K562 (cell line): Measurements from ENCODE around the gene ABHD16B. TPM values are rescaled to one million over a fixed set of nuclear protein-coding genes. Genes with fewer than 3 reads are reported as not detected.

ENCODE experiments used
- CUX1 ChIP-seq: fragments of 200-800 bp; sonication (Bioruptor generic); IDR thresholded peaks from 2 replicates; pipeline ENCODE4 v1.6.1; 2016; ENCODE audit warnings: missing genetic modification characterization, missing compliant biosample characterization
- E2F1 ChIP-seq: sonication (generic); formaldehyde crosslinking; IDR thresholded peaks from 2 replicates; pipeline ENCODE4 v1.8.1; 2023; ENCODE audit warnings: mild to moderate bottlenecking, missing genetic modification reagents, moderate library complexity
- HBP1 ChIP-seq: fragments of 450-650 bp; formaldehyde crosslinking; IDR thresholded peaks from 2 replicates; pipeline ENCODE4 v1.4.0; 2022; ENCODE audit warnings: missing genetic modification characterization
- PTBP1 ChIP-seq: fragments of 200-400 bp; formaldehyde crosslinking; IDR thresholded peaks from 2 replicates; pipeline ENCODE4 v1.6.1; 2017; ENCODE audit warnings: low read depth, low read length
- U2AF2 ChIP-seq: fragments of 200-400 bp; formaldehyde crosslinking; optimal IDR thresholded peaks from 2 replicates; pipeline ENCODE3; 2017; ENCODE audit warnings: low read depth, mild to moderate bottlenecking, low read length
- ZKSCAN3 ChIP-seq: fragments of 250-450 bp; sonication (Bioruptor Pico); IDR thresholded peaks from 2 replicates; pipeline ENCODE4 v1.4.0; 2020
- ZNF699 ChIP-seq: fragments of 250-450 bp; sonication (Bioruptor Pico); IDR thresholded peaks from 2 replicates; pipeline ENCODE4 v1.8.0; 2021; ENCODE audit warnings: mild to moderate bottlenecking, moderate library complexity; ENCODE audit not compliant: insufficient replicate concordance
- polyA plus RNA-seq, 8 experiments: library from polyadenylated mRNA; depleted of rRNA in 4 of 8; stranded (reverse) in 5 of 8; unstranded in 3 of 8; fragments of >200 nt; fragmentation: Nextera tagmentation in 2 of 8; fragmentation: Illumina TruSeq in 1 of 8; extraction: Ambion mirVana in 2 of 8; extraction: Trizol in 1 of 8; gene quantifications; 2 replicates each; pipeline versions ENCODE4 v1.2.1 to v1.2.3, GENCODE V29; 2011 to 2014; ENCODE audit warnings: inconsistent platforms in 1 of 8, missing spikeins in 1 of 8
- total RNA-seq, 7 experiments: library from RNA; depleted of rRNA in 6 of 7; stranded (reverse); fragments of >200 nt in 6 of 7; fragmentation: Illumina TruSeq in 2 of 7; extraction: Trizol in 2 of 7; gene quantifications; 2 replicates each; pipeline versions ENCODE4 v1.2.1 to v1.2.3, GENCODE V29; 2011 to 2021; ENCODE audit warnings: low replicate concordance in 1 of 7
- TF ChIP-seq, protein P1 (sequence below): fragments of 450-650 bp; formaldehyde crosslinking; IDR thresholded peaks from 2 replicates; pipeline ENCODE4 v1.4.0; 2022; ENCODE audit warnings: missing genetic modification characterization

ABHD16B gene
- total and polyA plus RNA-seq, 9 of the 15 experiments (the other 6 are each of a cell fraction or from before 2014, with no cell fraction given) = not detected

DNA sequence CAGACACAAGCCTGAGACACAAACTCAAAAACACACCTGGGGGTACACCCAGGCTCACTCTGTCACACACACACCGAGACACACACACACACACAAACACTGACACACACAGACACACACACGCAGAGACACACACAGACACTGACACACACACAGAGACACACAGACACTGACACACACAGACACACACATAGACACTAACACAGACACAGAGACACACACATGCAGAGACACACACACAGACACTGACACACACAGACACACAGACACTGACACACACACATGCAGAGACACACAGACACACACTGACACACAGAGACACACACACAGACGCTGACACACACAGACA, 14.4 kb upstream of the ABHD16B start (continued):
- TF ChIP-seq CUX1 (CRISPR knock-in tag) (no peak), U2AF2 (no peak), E2F1 (CRISPR knock-in tag) (no peak), HBP1 (CRISPR knock-in tag) (peak; percentile 91), PTBP1 (no peak), ZNF699 (CRISPR knock-in tag) (no peak), ZKSCAN3 (no peak)
- TF ChIP-seq, protein P1, sequence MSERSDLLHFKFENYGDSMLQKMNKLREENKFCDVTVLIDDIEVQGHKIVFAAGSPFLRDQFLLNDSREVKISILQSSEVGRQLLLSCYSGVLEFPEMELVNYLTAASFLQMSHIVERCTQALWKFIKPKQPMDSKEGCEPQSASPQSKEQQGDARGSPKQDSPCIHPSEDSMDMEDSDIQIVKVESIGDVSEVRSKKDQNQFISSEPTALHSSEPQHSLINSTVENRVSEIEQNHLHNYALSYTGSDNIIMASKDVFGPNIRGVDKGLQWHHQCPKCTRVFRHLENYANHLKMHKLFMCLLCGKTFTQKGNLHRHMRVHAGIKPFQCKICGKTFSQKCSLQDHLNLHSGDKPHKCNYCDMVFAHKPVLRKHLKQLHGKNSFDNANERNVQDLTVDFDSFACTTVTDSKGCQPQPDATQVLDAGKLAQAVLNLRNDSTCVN (CRISPR knock-in tag) = peak; percentile 94
